HFFc6 (cell line): ENCODE data around the gene MPL. TPM values are rescaled to one million over a fixed set of nuclear protein-coding genes. Genes with fewer than 3 reads are reported as not detected.

Source experiments
- DNase-seq: peaks from one replicate; pipeline ENCODE4 v3.0.0-alpha.2; 2018
- H3K27ac Mint-ChIP-seq: 2 replicates; pipeline ENCODE4 v1.8.0; 2020; ENCODE audit warnings: mild to moderate bottlenecking, mixed read lengths
- H3K27me3 Mint-ChIP-seq: 2 replicates; pipeline ENCODE4 v1.8.0; 2021; ENCODE audit warnings: mild to moderate bottlenecking, moderate library complexity, mixed read lengths; ENCODE audit not compliant: insufficient read depth
- H3K36me3 Mint-ChIP-seq: 2 replicates; pipeline ENCODE4 v1.8.0; 2021; ENCODE audit warnings: low read depth, mixed read lengths
- H3K4me1 Mint-ChIP-seq: 2 replicates; pipeline ENCODE4 v1.8.0; 2020; ENCODE audit warnings: low read depth, mixed read lengths
- H3K4me3 Mint-ChIP-seq: 2 replicates; pipeline ENCODE4 v1.8.0; 2020; ENCODE audit warnings: mild to moderate bottlenecking, moderate library complexity, mixed read lengths
- H3K9me3 Mint-ChIP-seq: 2 replicates; pipeline ENCODE4 v1.8.0; 2020; ENCODE audit warnings: mild to moderate bottlenecking, mixed read lengths
- total RNA-seq, 6 experiments: library from RNA; stranded (reverse); fragmentation: NEBNext Ultra II Directional; extraction: Animal tissue kit (Norgen Biotek cat#: 25700); gene quantifications; 2 replicates in 1 of 6; 3 replicates in 5 of 6; pipeline ENCODE4 v1.2.3, GENCODE V29; 2021
- TF ChIP-seq, protein P1 (sequence below): fragments of 200-600 bp; sonication (generic); IDR thresholded peaks from 2 replicates; pipeline ENCODE4 v1.5.0; 2021; ENCODE audit warnings: antibody characterized with exemption, mild to moderate bottlenecking

The MPL gene
- total RNA-seq, 6 experiments from 2014 or later = not detected

DNA sequence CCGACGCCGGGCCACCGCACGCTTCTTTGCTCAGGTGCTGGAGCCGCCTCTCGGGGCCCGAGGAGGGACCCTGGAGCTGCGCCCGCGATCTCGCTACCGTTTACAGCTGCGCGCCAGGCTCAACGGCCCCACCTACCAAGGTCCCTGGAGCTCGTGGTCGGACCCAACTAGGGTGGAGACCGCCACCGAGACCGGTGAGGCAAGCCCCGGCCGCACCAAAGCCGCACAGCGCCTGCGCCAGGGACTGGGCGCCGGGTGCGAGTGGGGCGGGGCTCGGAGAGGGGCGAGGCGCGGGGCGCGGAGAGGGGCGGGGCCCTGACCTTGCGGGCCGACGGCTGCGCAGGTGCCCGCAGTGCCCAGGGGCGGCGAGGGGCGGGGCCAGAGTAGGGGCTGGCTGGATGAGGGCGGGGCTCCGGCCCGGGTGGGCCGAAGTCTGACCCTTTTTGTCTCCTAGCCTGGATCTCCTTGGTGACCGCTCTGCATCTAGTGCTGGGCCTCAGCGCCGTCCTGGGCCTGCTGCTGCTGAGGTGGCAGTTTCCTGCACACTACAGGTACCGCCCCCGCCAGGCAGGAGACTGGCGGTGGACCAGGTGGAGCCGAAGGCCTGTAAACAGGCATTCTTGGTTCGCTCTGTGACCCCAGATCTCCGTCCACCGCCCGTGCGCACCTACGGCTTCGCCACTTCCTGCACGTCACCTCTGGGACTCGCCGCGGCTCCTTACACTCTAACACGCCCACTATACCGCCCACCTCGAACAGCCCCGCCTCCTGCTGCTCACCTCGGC, 11.4 kb downstream of the MPL start:
- TF ChIP-seq, protein P1, sequence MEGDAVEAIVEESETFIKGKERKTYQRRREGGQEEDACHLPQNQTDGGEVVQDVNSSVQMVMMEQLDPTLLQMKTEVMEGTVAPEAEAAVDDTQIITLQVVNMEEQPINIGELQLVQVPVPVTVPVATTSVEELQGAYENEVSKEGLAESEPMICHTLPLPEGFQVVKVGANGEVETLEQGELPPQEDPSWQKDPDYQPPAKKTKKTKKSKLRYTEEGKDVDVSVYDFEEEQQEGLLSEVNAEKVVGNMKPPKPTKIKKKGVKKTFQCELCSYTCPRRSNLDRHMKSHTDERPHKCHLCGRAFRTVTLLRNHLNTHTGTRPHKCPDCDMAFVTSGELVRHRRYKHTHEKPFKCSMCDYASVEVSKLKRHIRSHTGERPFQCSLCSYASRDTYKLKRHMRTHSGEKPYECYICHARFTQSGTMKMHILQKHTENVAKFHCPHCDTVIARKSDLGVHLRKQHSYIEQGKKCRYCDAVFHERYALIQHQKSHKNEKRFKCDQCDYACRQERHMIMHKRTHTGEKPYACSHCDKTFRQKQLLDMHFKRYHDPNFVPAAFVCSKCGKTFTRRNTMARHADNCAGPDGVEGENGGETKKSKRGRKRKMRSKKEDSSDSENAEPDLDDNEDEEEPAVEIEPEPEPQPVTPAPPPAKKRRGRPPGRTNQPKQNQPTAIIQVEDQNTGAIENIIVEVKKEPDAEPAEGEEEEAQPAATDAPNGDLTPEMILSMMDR = no peak
- no peak for DNase-seq

DNA sequence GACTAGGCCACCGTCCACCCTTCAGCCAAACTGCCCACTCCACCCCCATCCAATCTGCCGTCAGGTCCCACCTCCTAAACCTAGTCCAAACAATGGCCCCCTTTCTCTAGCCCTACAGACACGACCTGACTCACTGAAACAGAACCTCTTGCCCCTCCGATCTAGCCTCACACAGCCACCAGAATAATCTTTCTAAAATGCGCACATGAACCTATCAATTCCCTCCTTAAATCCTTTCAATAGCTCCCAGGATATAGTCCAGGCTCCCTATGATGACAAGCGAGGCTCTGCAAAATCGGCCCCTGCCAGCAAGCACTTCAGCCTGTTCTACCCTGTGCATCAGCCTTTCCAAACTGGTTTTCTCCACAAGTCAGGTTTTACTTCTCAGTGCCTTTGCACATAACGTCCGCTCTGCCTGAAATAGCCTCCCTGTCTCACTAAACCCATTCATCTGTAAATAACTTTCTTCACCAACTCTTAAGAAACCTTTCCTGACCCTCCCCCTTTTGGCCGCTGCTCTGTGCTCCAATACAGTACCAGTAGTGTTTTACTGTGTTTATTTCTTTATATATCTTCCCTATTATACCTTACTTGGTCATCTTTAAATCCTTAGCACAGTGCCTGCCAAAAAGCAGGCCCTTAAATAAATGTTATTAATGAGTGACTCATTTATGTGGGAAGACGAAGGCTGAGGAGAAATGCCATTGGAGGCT, 12.1 kb downstream of the MPL start:
- peak; percentile 57 for DNase-seq
- H3K36me3 Mint-ChIP-seq = no peaks in the 10 kb centered on the region

More for the DNA sequence above, 11.4 kb downstream of the MPL start:
- peaks cover 24% of the 10 kb centered on the region for H3K27me3 Mint-ChIP-seq
- peaks cover 25% of the 10 kb centered on the region for H3K4me1 Mint-ChIP-seq
- H3K9me3 Mint-ChIP-seq = no peaks in the 10 kb centered on the region
- H3K4me3 Mint-ChIP-seq = peak overlapping the region; percentile 68
- H3K27ac Mint-ChIP-seq = peak overlapping the region; percentile 40
- H3K36me3 Mint-ChIP-seq = no peaks in the 10 kb centered on the region

DNA sequence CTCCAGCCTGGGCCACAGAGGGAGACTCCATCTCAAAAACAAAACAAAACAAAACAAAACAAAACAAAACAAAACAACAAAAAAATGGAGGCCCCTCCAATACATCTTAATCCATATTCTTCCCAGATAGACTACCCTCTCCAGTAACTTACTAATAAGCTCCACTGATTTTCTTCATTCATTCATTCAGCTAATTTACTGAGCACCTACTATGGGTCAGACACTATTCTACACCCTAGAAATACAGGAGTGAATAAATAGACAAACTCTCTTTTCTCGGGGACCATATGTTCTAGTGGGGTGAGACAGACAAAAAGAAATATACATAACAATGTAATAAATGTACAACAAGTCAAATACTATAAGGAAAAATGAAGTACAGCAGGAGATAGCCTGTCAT, 13.4 kb downstream of the MPL start:
- no peak overlapping the region for H3K4me3 Mint-ChIP-seq
- H3K27ac Mint-ChIP-seq = no peak overlapping the region
- no peak for DNase-seq
- H3K4me1 Mint-ChIP-seq = peaks cover 28% of the 10 kb centered on the region
- TF ChIP-seq, protein P1 = no peak
- H3K9me3 Mint-ChIP-seq = no peaks in the 10 kb centered on the region
- peaks cover 24% of the 10 kb centered on the region for H3K27me3 Mint-ChIP-seq
- H3K36me3 Mint-ChIP-seq = no peaks in the 10 kb centered on the region

More for the DNA sequence above, 12.1 kb downstream of the MPL start:
- TF ChIP-seq, protein P1 = no peak
- peaks cover 30% of the 10 kb centered on the region for H3K4me1 Mint-ChIP-seq
- H3K9me3 Mint-ChIP-seq = no peaks in the 10 kb centered on the region
- H3K4me3 Mint-ChIP-seq = peak overlapping the region; percentile 68
- H3K27ac Mint-ChIP-seq = peak overlapping the region; percentile 40
- peaks cover 24% of the 10 kb centered on the region for H3K27me3 Mint-ChIP-seq

DNA sequence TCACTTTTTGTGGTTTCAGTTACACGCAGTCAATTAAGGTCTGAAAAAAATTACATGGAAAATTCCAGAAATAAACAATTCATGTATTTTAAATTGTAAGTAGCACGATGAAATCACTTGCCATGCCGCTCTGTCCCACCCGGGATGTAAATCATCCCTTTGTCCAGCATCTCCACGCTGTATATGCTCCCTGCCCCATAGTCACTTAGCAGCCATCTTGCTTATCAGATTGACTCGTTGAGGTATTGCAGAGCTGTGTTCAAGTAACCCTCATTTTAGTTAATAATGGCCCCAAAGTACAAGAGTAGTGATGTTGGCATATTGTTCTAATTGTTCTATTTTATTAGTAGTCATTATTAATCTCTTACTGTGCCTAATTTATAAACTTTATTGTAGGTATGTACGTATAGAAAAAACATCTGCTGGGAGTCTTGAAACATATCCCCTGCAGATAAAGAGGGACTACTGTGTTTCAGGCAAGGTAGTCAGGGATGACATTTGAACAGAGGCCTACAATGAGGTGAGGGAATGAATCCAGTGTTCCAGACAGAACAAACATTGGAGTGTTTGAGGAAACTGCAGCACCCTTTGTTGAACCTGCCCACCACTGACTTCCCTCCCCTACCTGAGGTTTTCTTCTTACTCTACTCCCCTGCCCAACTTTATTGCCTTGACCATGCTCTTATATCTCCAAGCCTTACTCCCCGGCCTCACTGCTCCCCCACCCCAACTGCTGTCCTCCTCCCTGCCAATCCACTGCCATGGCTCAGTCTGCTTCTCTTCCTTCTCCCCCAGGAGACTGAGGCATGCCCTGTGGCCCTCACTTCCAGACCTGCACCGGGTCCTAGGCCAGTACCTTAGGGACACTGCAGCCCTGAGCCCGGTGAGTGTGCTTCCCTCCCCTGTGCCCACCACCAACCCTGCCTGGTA, 14.1 kb downstream of the MPL start:
- H3K27me3 Mint-ChIP-seq = peaks cover 22% of the 10 kb centered on the region
- H3K9me3 Mint-ChIP-seq = no peaks in the 10 kb centered on the region
- TF ChIP-seq, protein P1 = no peak
- no peak overlapping the region for H3K27ac Mint-ChIP-seq
- no peak overlapping the region for H3K4me3 Mint-ChIP-seq
- peaks cover 31% of the 10 kb centered on the region for H3K4me1 Mint-ChIP-seq
- peaks cover under 1% of the 10 kb centered on the region; the same call in 1 of the 2 replicates for H3K36me3 Mint-ChIP-seq
- no peak for DNase-seq

DNA sequence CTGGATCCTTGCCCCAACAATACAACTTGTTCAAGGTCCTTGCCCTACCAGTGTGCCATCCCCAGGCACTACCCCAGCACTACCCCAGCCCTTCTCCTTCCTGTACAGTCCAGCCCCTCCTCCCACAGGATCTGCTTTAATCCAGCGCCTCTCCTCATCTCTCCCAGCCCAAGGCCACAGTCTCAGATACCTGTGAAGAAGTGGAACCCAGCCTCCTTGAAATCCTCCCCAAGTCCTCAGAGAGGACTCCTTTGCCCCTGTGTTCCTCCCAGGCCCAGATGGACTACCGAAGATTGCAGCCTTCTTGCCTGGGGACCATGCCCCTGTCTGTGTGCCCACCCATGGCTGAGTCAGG, 14.7 kb downstream of the MPL start:
- H3K27me3 Mint-ChIP-seq = peaks cover 17% of the 10 kb centered on the region
- no peaks in the 10 kb centered on the region for H3K9me3 Mint-ChIP-seq
- no peak overlapping the region for H3K4me3 Mint-ChIP-seq
- DNase-seq = no peak
- TF ChIP-seq, protein P1 = no peak
- no peak overlapping the region for H3K27ac Mint-ChIP-seq
- peaks cover 5% of the 10 kb centered on the region; the same call in 1 of the 2 replicates for H3K36me3 Mint-ChIP-seq
- H3K4me1 Mint-ChIP-seq = peaks cover 37% of the 10 kb centered on the region
